Measurements from ENCODE around the gene SENP5.
A peak's percentile ranks its signal among the peaks of the same experiment; 100 is the strongest.

SENP5 gene

GRCh38 chr3:196886144-196886543 is 18.4 kb downstream of the SENP5 start:
- no peak for DNase-seq

DNA sequence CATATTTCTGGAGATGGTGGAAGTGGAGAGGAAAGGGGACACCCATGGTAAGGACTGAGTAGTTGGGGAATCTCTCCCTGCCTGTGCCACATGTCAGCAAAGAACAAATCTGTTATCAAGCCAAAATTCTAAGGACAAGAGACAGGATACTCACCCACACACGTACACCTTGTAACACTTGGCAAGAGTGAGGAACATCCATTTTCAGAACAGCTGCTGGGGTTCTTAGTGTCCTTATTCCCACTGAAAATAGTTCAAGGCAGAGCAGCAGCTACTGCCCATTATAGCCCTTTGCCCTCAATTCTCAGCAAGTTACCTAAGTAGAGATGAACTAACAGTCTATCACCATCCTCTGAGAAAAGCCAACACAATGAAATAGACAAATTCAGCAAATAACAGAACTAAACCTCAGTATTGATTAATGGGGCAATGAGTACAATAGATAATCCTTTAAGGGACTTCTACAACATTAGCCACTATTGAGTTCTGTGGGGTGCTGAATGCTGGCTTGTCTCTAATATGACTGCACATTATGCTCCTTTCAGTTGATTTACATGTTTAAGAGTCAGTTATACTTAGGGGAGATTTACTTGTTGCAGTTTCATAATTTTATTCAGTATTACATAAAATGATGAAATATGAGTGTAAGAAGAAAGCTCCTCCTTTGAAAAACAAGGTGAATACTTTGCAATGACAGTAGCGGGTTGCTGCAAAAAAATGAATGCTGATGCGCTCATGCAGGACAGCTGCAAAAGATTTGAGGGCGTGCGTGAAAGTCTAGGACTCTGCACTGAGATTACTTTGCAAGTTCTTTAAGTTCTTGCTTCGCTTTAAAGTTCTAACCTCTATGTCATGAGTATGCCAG is 22.4 kb downstream of the SENP5 start:
- DNase-seq = no peak

DNA sequence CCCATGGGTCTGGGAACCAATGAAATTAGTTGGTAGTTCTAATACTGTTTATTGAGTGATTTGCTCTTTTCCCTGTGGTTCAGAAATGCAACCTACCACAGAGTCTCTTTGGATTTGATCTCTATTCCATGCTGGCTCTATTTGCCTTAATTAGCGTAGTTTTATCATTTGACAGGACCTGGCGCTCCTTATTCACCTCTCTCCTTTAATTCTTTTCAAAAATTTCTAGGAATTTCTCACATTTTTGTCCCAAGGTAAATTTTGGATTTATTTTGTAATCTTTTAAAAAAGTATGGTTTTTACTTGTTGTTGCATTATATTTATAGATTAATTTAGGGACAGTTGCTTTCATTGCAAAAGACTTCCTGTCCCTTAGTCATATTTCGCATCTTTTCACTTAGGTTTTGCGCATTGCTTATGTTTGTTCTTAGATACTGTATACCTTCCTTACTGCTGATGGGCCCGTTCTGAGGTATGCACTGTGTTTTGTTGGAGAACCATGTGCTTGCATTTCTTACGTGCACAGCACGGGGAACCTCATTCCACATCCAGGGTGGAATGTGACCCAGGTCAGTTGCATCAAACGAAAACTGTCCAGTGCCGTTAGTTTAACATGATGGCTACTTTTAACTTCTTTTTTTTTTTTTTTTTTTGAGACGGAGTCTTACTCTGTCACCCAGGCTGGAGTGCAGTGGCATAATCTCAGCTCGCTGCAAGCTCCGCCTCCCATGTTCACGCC is 27.0 kb downstream of the SENP5 start:
- no peak for DNase-seq

DNA sequence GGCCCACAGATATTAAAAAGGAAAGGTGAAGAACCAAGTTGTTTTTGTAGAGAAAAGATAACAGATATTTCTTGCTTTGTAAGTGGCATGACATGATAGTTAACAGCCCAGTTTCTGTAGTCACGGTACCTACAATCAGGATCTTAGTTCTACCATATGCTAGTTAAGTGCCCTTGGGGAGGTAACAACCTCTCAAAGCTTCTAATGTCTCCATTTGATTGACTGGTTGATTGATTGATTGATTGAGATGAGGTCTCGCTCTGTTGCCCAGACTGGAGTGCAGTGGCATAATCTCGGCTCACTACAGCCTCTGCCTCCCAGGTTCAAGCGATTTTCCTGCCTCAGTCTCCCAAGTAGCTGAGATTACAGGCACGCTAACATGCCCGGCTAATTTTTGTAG is 28.5 kb downstream of the SENP5 start:
- no peak for DNase-seq

GRCh38 chr3:196901768-196902167 is 34.0 kb downstream of the SENP5 start:
- no peak for DNase-seq

DNA sequence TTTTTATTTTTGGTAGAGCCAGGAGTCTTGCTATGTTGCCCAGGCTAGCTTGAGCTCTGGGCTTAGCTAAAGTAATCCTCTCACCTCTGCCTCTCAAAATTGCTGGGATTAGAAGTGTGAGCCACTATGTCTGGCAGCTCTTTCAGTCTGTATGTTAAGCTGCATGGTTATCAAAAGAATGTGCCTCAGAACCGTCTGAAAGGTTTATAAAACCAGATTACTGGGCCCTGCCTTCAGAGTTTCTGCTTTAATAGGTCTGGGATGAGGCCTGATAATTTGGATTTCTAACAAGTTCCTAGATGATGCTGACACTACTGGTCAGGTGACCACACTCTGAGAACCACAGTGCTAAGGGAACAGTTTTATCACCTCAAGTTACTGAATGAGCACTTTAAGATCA is 34.6 kb downstream of the SENP5 start:
- DNase-seq = no peak

DNA sequence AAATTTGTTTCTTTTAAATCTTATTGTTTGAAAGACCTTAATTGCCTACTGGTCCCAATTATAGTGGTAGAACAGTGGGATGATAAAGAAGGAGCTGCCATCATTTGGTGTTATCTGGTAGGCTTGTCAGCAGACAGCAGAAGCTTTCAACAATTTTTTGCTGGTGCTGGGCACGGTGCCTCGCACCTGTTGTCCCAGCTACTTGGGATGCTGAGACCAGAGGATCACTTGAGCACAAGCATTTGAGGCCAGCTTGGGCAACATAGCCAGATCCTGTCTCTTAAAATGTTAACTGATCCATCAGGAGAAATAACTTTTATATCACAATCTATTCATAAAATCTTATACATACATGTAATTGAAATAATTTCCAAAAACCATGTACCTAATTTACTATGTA is 36.0 kb downstream of the SENP5 start:
- DNase-seq = no peak

- DNase-seq = no peak
These were observed 47.1 kb downstream of the SENP5 start for GRCh38 chr3:196914866-196915265.

GRCh38 chr3:196915375-196915774 is 47.7 kb downstream of the SENP5 start:
- DNase-seq = no peak

DNA sequence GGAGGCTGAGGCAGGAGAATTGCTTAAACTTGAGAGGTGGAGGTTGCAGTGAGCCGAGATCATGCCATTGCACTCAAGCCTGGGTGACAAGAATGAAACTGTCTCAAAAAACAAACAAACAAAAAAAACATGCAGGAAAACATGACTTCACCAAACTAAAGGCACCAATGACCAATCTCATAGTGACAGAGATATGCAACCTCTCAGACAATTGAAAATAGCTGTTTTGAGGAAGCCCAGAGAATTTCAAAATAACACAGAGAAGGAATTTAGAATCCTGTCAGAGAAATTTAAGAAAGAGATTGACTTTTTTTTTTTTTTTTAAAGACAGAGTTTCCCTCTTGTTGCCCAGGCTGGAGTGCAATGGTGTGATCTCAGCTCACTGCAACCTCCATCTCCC is 48.5 kb downstream of the SENP5 start:
- DNase-seq = no peak

DNA sequence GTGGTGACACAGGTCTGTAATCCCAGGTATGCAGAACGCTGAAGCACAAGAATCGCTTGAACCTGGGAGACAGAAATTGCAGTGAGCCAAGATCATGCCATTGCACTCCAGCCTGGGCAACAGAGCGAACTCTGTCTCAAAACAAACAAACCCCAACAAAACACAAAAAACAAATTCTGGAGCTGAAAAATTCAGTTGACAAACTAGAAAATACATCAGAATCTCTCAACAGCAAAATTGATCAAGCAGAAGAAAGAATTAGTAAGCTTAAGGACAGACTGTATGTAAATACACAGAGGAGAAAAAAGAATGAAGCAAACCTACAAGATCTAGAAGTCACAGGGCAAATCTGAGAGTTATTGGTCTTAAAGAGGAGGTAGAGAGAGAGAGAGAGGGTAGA is 49.3 kb downstream of the SENP5 start:
- no peak for DNase-seq

DNA sequence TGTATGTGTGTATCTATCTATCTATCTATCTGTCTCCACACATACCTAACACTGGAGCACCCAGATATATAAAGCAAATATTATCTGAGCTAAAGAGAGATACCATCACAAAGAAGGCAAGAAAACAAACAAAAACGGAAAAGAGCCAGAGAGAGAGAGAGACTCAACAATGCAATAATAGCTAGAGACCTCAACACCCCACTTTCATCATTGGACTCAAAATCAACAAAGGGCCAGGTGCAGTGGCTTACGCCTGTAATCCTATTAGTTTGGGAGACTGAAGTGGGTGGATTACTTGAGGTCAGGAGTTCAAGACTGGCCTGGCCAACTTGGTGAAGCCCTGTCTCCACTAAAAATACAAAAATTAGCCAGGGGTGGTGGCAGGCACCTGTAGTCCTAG is 51.2 kb downstream of the SENP5 start:
- no peak for DNase-seq

- no peak for DNase-seq
These were observed 53.0 kb downstream of the SENP5 start for GRCh38 chr3:196920733-196921132.

DNA sequence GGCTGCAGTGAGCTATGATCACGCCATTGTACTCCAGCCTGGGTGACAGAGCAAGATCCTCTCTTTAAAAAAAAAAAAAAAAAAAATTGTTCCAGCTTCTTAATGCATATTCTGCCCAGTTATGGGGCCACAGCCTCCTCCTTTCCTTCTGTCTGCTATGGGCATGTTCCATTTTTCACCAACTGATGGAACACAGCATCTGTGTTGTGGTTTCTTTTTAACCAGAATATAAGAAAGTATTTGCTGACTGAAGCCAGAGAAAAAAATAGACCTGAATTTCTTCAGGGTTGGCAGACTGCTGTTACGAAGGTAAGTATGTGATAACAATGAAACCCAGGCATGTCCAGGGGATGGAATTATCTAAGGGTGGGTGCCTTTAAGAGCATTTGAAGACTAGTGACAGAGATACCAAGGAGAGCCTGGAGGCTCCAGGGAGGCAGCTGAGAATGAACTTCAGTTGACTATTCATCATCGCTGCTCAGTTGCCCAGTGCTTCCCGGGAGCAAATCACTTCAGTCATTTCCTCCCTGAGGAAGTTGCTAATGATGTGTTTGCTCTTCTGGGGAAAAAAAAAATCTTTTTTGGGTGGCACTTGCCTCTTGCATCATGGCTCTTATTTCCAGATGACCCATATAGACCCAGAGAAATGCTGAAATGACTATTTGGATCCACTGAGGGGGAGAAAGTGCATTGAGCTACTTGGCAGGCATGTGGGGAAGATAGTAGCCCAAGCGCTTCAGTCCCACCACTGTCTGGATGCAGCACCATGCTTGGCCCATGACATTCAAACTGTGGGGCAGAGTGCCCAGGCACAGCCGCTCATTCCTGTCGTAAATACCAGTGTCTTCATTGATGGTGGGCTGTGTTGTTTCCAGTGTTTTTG is 60.1 kb downstream of the SENP5 start:
- DNase-seq = no peak

DNA sequence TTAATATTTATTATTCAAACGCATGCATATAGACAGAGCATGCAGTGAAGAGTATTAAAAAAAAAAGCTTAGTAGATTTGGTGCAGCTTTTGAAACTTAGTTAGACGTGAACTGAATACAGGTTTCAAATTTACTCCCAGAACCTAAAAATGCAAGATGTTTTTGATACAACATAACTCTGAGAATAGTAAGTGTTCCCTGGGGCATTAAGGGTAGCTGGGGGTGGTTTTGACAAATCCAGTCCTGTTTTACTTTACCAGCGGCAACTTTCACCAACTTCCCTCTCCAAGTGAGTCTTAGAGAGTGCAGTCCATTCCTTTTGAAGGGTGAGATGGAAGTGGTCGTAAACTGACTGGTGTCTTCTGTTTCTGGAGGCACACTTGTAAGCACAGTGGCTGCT is 63.4 kb downstream of the SENP5 start:
- no peak for DNase-seq

DNA sequence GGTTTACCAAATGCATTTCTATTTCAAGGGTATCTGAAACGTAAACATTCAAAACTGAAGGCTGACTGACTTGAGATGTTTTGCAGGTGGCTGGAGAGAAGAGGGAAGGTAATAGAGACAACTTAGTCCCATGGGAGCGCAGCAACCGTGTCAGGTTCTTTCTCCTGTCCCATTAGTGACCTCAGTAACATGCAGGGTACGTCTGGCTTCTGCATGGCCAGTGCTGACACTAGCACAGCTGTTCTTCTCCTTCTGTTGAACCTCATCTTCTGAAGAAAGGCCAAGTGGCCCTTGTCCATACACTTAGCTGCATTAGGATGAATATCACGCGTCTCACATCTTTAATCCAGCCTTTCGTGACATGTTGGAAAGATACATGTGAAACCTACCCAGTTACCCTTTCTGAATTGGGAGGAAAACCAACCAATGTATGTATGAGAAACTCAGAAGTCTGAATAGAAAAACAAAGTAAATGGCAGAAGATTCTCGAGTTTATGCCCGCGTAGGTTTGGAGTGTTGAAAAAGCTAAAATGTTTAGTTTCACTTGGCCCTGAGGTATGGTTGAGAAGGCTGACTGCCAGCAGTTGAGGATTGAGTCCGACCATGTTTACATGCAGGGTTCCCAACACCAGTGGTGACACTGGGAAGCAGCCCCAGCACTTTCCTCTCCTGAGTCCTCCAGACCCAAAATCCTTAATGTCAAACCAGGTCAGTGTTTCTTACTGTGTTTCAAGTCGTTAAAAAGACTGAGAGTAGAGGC is 64.3 kb downstream of the SENP5 start:
- DNase-seq = no peak

DNA sequence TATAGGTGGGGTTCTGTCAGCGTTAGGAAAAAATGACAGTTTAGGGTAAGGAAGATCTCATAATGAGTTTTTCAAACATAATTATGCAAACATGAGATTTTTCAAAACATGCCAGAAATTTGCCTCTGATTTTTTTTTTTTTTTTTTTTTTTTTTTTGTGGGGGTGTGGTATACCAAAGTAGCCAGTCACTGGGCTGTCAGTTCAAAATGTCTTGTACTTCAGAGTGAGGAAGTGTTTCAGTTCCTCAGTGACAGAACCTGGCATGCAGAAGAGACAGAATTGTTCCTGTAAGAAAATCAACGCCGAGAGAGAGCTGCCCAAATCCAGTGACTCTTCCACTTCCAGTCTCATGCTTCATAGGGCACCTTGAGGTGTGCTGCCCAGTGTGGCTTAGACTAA is 64.9 kb downstream of the SENP5 start:
- no peak for DNase-seq

DNA sequence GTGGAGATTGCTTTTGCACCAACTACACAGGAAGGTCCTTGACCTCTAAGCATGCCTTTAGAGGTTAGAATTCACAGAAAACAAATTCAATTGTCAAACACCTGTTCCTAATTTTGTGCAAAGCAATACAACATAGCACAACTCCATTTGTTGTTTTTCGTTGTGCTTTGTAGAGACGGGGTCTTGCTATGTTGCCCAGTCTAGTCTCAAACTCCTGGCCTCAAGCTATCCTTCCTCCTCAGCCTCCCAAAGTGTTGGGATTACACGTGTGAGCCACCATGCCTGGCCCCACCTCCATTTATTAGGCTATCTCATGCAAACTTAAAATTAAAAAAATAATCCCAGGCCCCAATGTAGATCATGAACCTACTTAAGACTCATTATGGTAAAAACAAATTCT is 68.6 kb downstream of the SENP5 start:
- no peak for DNase-seq

DNA sequence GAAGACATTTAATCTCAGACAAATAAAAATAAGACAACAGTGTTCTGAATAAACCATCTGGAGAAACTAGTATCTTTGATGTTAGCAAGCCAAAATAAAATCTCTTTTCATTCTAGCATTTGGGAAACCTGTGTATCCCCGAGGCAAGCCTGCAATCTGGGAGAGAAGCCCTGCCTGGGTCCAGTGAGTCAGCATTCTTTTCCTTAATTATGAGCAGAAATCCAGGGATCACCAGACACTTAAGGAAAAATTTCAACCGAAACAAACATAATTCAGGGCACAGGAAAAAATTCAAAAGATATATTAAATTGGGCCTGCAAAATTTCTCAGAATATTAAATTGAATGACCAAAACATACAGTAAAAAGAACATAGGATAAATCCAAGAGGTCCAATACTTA is 70.4 kb downstream of the SENP5 start:
- DNase-seq = no peak

DNA sequence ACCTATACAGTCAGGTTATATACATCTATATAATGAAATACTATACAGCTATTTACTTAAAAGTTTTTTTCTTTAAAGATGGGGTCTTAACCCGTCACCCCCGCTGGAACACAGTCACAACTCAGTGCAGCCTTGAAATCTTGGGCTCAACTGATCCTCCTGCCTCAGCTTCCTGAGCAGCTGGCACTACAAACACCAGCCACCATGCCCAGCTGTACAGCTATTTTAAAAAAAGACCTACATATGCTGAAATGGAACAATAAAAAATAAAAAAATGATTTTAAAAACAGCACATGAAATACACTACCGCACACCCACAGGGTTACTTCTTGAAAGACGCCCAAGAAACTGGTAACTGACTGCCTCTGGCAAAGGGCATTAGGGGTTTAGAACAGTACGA is 70.9 kb downstream of the SENP5 start:
- no peak for DNase-seq

DNA sequence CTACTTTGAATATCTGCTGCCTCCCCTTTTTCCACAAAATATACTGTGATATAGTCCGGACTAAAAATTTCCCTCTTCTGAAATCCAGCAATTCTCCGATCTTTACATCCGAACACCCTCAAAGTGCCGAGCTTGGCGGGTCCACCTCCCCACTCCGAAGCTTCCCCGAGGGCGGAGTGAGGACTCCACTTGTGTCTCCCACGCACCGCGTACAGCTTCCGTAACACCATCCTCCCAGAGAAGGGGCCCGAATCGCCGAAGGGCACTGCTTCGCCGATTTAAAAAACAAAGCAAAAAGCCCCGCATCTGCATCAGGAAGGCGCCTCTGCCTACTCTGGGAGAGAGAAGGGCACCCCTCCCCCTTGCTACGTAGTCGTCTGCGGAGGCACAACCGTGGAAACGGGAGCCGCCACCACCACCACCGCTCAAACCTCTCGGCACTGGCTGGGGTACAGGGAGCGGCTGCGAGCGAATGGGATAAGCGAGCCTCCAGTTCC is 74.1 kb downstream of the SENP5 start:
- peak; percentile 69 for DNase-seq

DNA sequence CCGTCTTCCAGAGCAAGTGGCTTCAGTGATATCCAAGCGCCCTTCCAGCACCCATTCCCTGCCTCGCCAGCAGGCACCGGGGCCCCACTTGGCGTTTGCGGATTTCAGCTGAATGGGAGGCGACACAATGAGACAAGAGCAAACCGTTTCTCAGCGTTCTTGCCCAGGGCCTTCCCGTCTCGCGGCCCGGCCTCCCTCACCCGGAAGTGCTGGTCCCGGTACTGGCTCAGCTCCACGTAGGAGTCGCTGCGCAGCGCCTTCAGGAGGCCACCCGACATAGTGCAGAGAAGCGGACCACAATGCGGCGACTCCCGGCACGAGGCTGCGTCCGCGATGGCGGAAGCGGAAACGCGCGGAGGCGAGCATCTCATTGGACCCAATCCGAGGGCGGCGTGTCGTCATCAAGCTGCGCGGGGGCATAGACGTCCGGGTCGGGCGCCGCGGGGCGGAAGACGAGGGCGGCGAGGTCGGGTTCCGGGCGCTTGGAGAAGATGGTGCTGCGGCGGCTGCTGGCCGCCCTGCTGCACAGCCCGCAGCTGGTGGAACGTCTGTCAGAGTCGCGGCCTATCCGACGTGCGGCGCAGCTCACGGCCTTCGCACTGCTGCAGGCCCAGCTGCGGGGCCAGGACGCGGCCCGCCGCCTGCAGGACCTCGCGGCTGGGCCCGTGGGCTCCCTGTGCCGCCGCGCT is 74.7 kb downstream of the SENP5 start, which contains the start of gene NCBP2:
Gene NCBP2 (minus strand): TSS at position 303 of the 689 bp plus-strand sequence. CDS start 25 bp downstream, at position 278.
- DNase-seq = peak; percentile 94
